H9 (cell line): ENCODE data around the gene SKIC3. TPM values are rescaled to one million over a fixed set of nuclear protein-coding genes. Genes with fewer than 3 reads are reported as not detected.

ENCODE experiments used
- DNase-seq: peaks from one replicate; pipeline ENCODE4 v3.0.0-alpha.2; 2017
- H2AFZ ChIP-seq: one replicate; pipeline ENCODE4 v1.6.1; 2013; ENCODE audit warnings: mild to moderate bottlenecking, low read length, control low read depth, moderate library complexity
- H2AK5ac ChIP-seq: 2 replicates; pipeline ENCODE4 v1.6.1; 2013; ENCODE audit warnings: low read length, control low read depth, mixed read lengths; ENCODE audit not compliant: insufficient read length
- H2BK120ac ChIP-seq: one replicate; pipeline ENCODE4 v1.6.1; 2013; ENCODE audit warnings: low read depth, mild to moderate bottlenecking, low read length, control low read depth, inconsistent platforms; ENCODE audit not compliant: poor library complexity, severe bottlenecking
- H2BK12ac ChIP-seq: 2 replicates; pipeline ENCODE4 v1.6.1; 2013; ENCODE audit warnings: low read length, control low read depth, mixed read lengths, low read depth; ENCODE audit not compliant: insufficient read length
- H2BK15ac ChIP-seq: 2 replicates; pipeline ENCODE4 v1.6.1; 2013; ENCODE audit warnings: low read depth, low read length, control low read depth
- H2BK20ac ChIP-seq: one replicate; pipeline ENCODE4 v1.6.1; 2013; ENCODE audit warnings: low read depth, mild to moderate bottlenecking, low read length, control low read depth, inconsistent platforms; ENCODE audit not compliant: poor library complexity, severe bottlenecking
- H2BK5ac ChIP-seq: 2 replicates; pipeline ENCODE4 v1.6.1; 2013; ENCODE audit warnings: low read length, control low read depth, mixed read lengths; ENCODE audit not compliant: insufficient read length
- H3K14ac ChIP-seq: 2 replicates; pipeline ENCODE4 v1.6.1; 2013; ENCODE audit warnings: low read length, control low read depth; ENCODE audit not compliant: insufficient read depth
- H3K18ac ChIP-seq: 2 replicates; pipeline ENCODE4 v1.6.1; 2013; ENCODE audit warnings: low read depth, mild to moderate bottlenecking, mixed read lengths, low read length, control low read depth; ENCODE audit not compliant: insufficient read length
- H3K23ac ChIP-seq: 2 replicates; pipeline ENCODE4 v1.6.1; 2013; ENCODE audit warnings: low read length, control low read depth, mixed read lengths, low read depth; ENCODE audit not compliant: insufficient read length
- H3K23me2 ChIP-seq: 2 replicates; pipeline ENCODE4 v1.6.1; 2013; ENCODE audit warnings: low read depth, mild to moderate bottlenecking, mixed read lengths, low read length, control low read depth; ENCODE audit not compliant: insufficient read length, poor library complexity, severe bottlenecking
- H3K27ac ChIP-seq: 2 replicates; pipeline ENCODE4 v1.5.1; 2013; ENCODE audit warnings: low read length, control low read depth, mixed read lengths, low read depth; ENCODE audit not compliant: insufficient read length
- H3K27me3 ChIP-seq: 2 replicates; pipeline ENCODE4 v1.6.1; 2013; ENCODE audit warnings: low read length, control low read depth, inconsistent platforms; ENCODE audit not compliant: insufficient read depth
- H3K4ac ChIP-seq: 2 replicates; pipeline ENCODE4 v1.6.1; 2013; ENCODE audit warnings: low read depth, mild to moderate bottlenecking, control low read depth, inconsistent platforms, low read length, moderate library complexity
- H3K4me1 ChIP-seq: 2 replicates; pipeline ENCODE4 v1.6.1; 2013; ENCODE audit warnings: low read length, control low read depth, inconsistent platforms; ENCODE audit not compliant: insufficient read depth
- H3K4me2 ChIP-seq: 2 replicates; pipeline ENCODE4 v1.6.1; 2013; ENCODE audit warnings: low read length, control low read depth, mixed read lengths; ENCODE audit not compliant: insufficient read length, insufficient read depth
- H3K56ac ChIP-seq: 2 replicates; pipeline ENCODE4 v1.6.1; 2013; ENCODE audit warnings: low read depth, mild to moderate bottlenecking, mixed read lengths, low read length, control low read depth; ENCODE audit not compliant: insufficient read length
- H3K79me1 ChIP-seq: 2 replicates; pipeline ENCODE4 v1.6.1; 2013; ENCODE audit warnings: low read depth, mild to moderate bottlenecking, moderate library complexity, low read length, control low read depth, inconsistent platforms; ENCODE audit not compliant: insufficient read depth, poor library complexity, severe bottlenecking
- H3K79me2 ChIP-seq: 2 replicates; pipeline ENCODE4 v1.6.1; 2013; ENCODE audit warnings: low read length, control low read depth, inconsistent platforms; ENCODE audit not compliant: insufficient read depth
- H3K9ac ChIP-seq: 2 replicates; pipeline ENCODE4 v1.6.1; 2013; ENCODE audit warnings: low read length, control low read depth, mixed read lengths; ENCODE audit not compliant: insufficient read length; ENCODE audit errors: extremely low read depth
- H3K9me3 ChIP-seq: one replicate; pipeline ENCODE4 v1.6.1; 2013; ENCODE audit warnings: low read depth, low read length, inconsistent platforms; ENCODE audit not compliant: control insufficient read depth
- H3T11ph ChIP-seq: one replicate; pipeline ENCODE4 v1.6.1; 2013; ENCODE audit warnings: mild to moderate bottlenecking, low read length, control low read depth, inconsistent platforms
- H4K20me1 ChIP-seq: one replicate; pipeline ENCODE4 v1.6.1; 2013; ENCODE audit not compliant: control insufficient read depth, insufficient read length, insufficient read depth
- H4K5ac ChIP-seq: 2 replicates; pipeline ENCODE4 v1.6.1; 2013; ENCODE audit warnings: low read depth, mild to moderate bottlenecking, mixed read lengths, low read length, control low read depth; ENCODE audit not compliant: insufficient read length
- H4K8ac ChIP-seq: replicated peaks from 2 replicates; pipeline ENCODE4 v1.6.1; 2013; ENCODE audit warnings: low read length, control low read depth, mixed read lengths, low read depth; ENCODE audit not compliant: insufficient read length
- H4K91ac ChIP-seq: 2 replicates; pipeline ENCODE4 v1.6.1; 2013; ENCODE audit warnings: low read depth, mild to moderate bottlenecking, moderate library complexity, mixed read lengths, low read length, control low read depth; ENCODE audit not compliant: insufficient read length
- H3K27ac Mint-ChIP-seq, 3 experiments: 2 replicates in 2 of 3; 3 replicates in 1 of 3; pipeline ENCODE4 v1.8.0; 2020 to 2021; ENCODE audit warnings: mixed read lengths in 3 of 3, mild to moderate bottlenecking in 1 of 3, moderate library complexity in 1 of 3
- H3K27me3 Mint-ChIP-seq: 2 replicates; pipeline ENCODE4 v1.8.0; 2021; ENCODE audit warnings: low read depth, mild to moderate bottlenecking, moderate library complexity, mixed read lengths
- H3K36me3 Mint-ChIP-seq, 3 experiments: 2 replicates in 2 of 3; 3 replicates in 1 of 3; pipeline ENCODE4 v1.8.0; 2020 to 2021; ENCODE audit warnings: low read depth in 3 of 3, mixed read lengths in 3 of 3; ENCODE audit not compliant: insufficient read depth in 1 of 3
- H3K4me1 Mint-ChIP-seq, 2 experiments: 2 replicates each; pipeline ENCODE4 v1.8.0; 2020; ENCODE audit warnings: mixed read lengths in 2 of 2
- H3K4me3 Mint-ChIP-seq, 2 experiments: 2 replicates in 1 of 2; 3 replicates in 1 of 2; pipeline ENCODE4 v1.8.0; 2020 to 2021; ENCODE audit warnings: mild to moderate bottlenecking in 2 of 2, mixed read lengths in 2 of 2, moderate library complexity in 1 of 2
- H3K9me3 Mint-ChIP-seq, 2 experiments: 2 replicates in 1 of 2; 3 replicates in 1 of 2; pipeline ENCODE4 v1.8.0; 2020; ENCODE audit warnings: mild to moderate bottlenecking in 2 of 2, mixed read lengths in 2 of 2, moderate library complexity in 1 of 2
- CTCF ChIP-seq: fragments of 200-600 bp; sonication (generic); conservative IDR thresholded peaks from 3 replicates; pipeline ENCODE4 v1.8.0; 2021; ENCODE audit warnings: antibody characterized with exemption, mild to moderate bottlenecking
- WGBS: extraction: QIAGEN DNeasy Blood & Tissue Kit; methylation state at CpG from one replicate; pipeline ENCODE4 v1.1.7; 2013; ENCODE audit warnings: missing lambda C conversion rate, low lambda C conversion rate, mixed read lengths; ENCODE audit not compliant: insufficient read length; ENCODE audit errors: extremely low coverage; 5-methylcytosine and 5-hydroxymethylcytosine counted together
- total RNA-seq: library from RNA; stranded (reverse); gene quantifications from 2 replicates; pipeline ENCODE4 v1.2.1, GENCODE V29; 2021

Gene SKIC3
- total RNA-seq, 1 experiment from 2014 or later: 64.7 TPM

DNA sequence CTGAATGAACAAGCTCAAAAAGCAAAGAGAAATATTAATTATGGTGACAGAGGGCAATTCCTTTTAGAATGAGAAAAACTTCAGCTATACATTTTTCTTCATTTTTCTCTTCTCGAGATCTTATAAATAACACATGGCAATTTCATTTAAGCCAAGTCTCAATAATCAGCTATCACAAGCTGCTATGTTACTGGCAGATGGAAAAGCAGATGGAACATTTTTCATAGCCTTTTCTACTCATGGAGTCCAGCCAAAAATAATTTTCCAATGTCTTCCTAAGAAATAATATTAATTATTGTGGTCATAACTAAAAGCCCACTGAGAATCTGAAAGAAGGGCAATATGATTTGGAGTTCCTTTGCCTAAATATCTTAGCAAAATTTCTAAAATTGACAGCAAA is 35.6 kb downstream of the SKIC3 start:
- Mint-ChIP-seq H3K4me3 (no peak overlapping the region), H3K27ac (no peak overlapping the region), H3K4me1 (no peaks in the 10 kb centered on the region), H3K27me3 (no peaks in the 10 kb centered on the region), H3K36me3 (peaks cover 12 to 40% (median 38%) of the 10 kb centered on the region in 3 experiments; a peak in 5 of 7 replicates), H3K9me3 (no peaks in the 10 kb centered on the region)
- Histone ChIP-seq H3K79me2 (no peaks in the 10 kb centered on the region), H2BK20ac (no peak overlapping the region), H2BK120ac (no peak overlapping the region), H3K14ac (no peak overlapping the region), H3K23me2 (no peaks in the 10 kb centered on the region), H3K9ac (no peak overlapping the region), H4K91ac (no peak overlapping the region), H3K27ac (no peak overlapping the region), H3K23ac (no peak overlapping the region), H3K79me1 (no peaks in the 10 kb centered on the region), H3K56ac (no peak overlapping the region), H3T11ph (no peak overlapping the region), H4K5ac (no peak overlapping the region), H3K9me3 (no peaks in the 10 kb centered on the region), H4K20me1 (no peaks in the 10 kb centered on the region), H2BK12ac (no peak overlapping the region), H3K4ac (no peak overlapping the region), H2BK5ac (no peak overlapping the region), H4K8ac (no peak overlapping the region), H3K27me3 (no peaks in the 10 kb centered on the region), H2AFZ (no peak overlapping the region), H2BK15ac (no peak overlapping the region), H3K4me1 (no peaks in the 10 kb centered on the region), H3K4me2 (no peak overlapping the region), H2AK5ac (no peak overlapping the region), H3K18ac (no peak overlapping the region)
- WGBS: no CpG with 5 or more reads among the region's 1 CpG
- no peak for DNase-seq
- no peak for TF ChIP-seq CTCF
